ENCODE results near the gene SPATA20. TPM values are rescaled to one million over a fixed set of nuclear protein-coding genes. Genes with fewer than 3 reads are reported as not detected.

The SPATA20 gene
- total RNA-seq, 2 experiments from 2014 or later: 23.9 to 27.3 TPM

DNA sequence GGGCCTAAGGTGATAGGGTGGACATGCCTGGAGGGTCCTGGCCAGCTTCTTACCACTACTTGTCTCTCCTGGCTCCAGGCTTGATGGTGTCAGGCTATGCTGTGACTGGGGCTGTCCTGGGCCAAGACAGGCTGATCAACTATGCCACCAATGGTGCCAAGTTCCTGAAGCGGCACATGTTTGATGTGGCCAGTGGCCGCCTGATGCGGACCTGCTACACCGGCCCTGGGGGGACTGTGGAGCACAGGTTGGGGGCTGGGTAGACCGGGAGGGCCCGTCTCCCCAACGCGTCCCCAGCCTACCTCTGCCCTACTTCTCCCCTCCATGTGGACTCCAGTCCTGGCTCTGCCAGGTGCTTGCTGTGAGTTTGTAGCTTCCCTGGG lies 4.5 kb downstream of the SPATA20 start:
- CTCF ChIA-PET: interaction anchor here (1.1 to 2.2 kb wide), 5 partner anchors 9 to 75 kb away, joined by 4 to 5 read pairs (median 4); partner anchors contain the start of gene CACNA1G
- Mint-ChIP-seq H3K9me3 (ENCODE audit: insufficient read depth) (no peaks in the 10 kb centered on the region), H3K27me3 (ENCODE audit: low read depth) (no peaks in the 10 kb centered on the region), H3K4me1 (ENCODE audit: low read depth) (peaks cover 11% of the 10 kb centered on the region), H3K36me3 (ENCODE audit: low read depth) (no peaks in the 10 kb centered on the region), H3K4me3 (no peak overlapping the region), H3K27ac (no peak overlapping the region)
- ATAC-seq (no peak), DNase-seq (no peak)
- POLR2A ChIA-PET: no interaction called here

DNA sequence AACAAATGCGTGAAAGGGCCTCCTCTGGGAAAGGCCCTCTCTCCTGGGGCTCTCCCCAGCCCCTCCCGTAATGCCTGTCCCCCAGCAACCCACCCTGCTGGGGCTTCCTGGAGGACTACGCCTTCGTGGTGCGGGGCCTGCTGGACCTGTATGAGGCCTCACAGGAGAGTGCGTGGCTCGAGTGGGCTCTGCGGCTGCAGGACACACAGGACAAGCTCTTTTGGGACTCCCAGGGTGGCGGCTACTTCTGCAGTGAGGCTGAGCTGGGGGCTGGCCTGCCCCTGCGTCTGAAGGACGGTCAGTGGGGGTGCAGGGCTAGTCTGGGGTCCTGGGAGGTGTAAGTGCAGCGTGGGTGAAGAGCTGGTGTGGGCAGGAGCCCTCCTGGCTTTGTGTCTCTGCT lies 4.9 kb downstream of the SPATA20 start:
- H3K4me1 Mint-ChIP-seq (ENCODE audit: low read depth): peaks cover 7% of the 10 kb centered on the region
- ATAC-seq (no peak), DNase-seq (no peak)
- H3K9me3 Mint-ChIP-seq (ENCODE audit: insufficient read depth): no peaks in the 10 kb centered on the region
- POLR2A ChIA-PET: no interaction called here
- CTCF ChIA-PET: interaction anchor here (1.2 to 2.2 kb wide), 2 partner anchors 11 to 74 kb away, joined by 4 read pairs; no protein-coding TSS in a partner anchor
- no peaks in the 10 kb centered on the region for H3K36me3 Mint-ChIP-seq (ENCODE audit: low read depth)
- H3K27ac Mint-ChIP-seq: no peak overlapping the region
- no peaks in the 10 kb centered on the region for H3K27me3 Mint-ChIP-seq (ENCODE audit: low read depth)
- H3K4me3 Mint-ChIP-seq: no peak overlapping the region

GRCh38 chr17:50554201-50554600 lies 7.2 kb downstream of the SPATA20 start:
- ChIA-PET POLR2A (no interaction called here), CTCF (no interaction called here)
- H3K9me3 Mint-ChIP-seq (ENCODE audit: insufficient read depth): no peaks in the 10 kb centered on the region
- H3K4me1 Mint-ChIP-seq (ENCODE audit: low read depth): peaks cover 2% of the 10 kb centered on the region
- H3K27ac Mint-ChIP-seq: no peak overlapping the region
- no peaks in the 10 kb centered on the region for H3K36me3 Mint-ChIP-seq (ENCODE audit: low read depth)
- ATAC-seq: no peak
- no peak overlapping the region for H3K4me3 Mint-ChIP-seq
- H3K27me3 Mint-ChIP-seq (ENCODE audit: low read depth): peaks cover 19% of the 10 kb centered on the region
- no peak for DNase-seq

GRCh38 chr17:50556803-50557202 lies 9.8 kb downstream of the SPATA20 start:
- POLR2A ChIA-PET: no interaction called here
- DNase-seq (no peak), ATAC-seq (no peak)
- CTCF ChIA-PET: interaction anchor here (1.4 kb wide), 1 partner anchor 14 kb away, joined by 3 read pairs; no protein-coding TSS in a partner anchor
- Mint-ChIP-seq H3K4me1 (ENCODE audit: low read depth) (peaks cover 12% of the 10 kb centered on the region), H3K4me3 (no peak overlapping the region), H3K36me3 (ENCODE audit: low read depth) (no peaks in the 10 kb centered on the region), H3K27me3 (ENCODE audit: low read depth) (peaks cover 29% of the 10 kb centered on the region), H3K27ac (no peak overlapping the region), H3K9me3 (ENCODE audit: insufficient read depth) (no peaks in the 10 kb centered on the region)

- H3K9me3 Mint-ChIP-seq (ENCODE audit: insufficient read depth): no peaks in the 10 kb centered on the region
- POLR2A ChIA-PET: no interaction called here
- CTCF ChIA-PET: no interaction called here
- H3K4me1 Mint-ChIP-seq (ENCODE audit: low read depth): peaks cover 17% of the 10 kb centered on the region
- no peak overlapping the region for H3K4me3 Mint-ChIP-seq
- no peaks in the 10 kb centered on the region for H3K36me3 Mint-ChIP-seq (ENCODE audit: low read depth)
- H3K27me3 Mint-ChIP-seq (ENCODE audit: low read depth): peaks cover 35% of the 10 kb centered on the region
- no peak overlapping the region for H3K27ac Mint-ChIP-seq
- DNase-seq (no peak), ATAC-seq (no peak)
These were observed 10.7 kb downstream of the SPATA20 start for GRCh38 chr17:50557630-50558029.

GRCh38 chr17:50558091-50558490 lies 11.1 kb downstream of the SPATA20 start:
- H3K4me3 Mint-ChIP-seq: no peak overlapping the region
- H3K27ac Mint-ChIP-seq: no peak overlapping the region

GRCh38 chr17:50558581-50558940 lies 11.6 kb downstream of the SPATA20 start:
- Mint-ChIP-seq H3K9me3 (ENCODE audit: insufficient read depth) (no peaks in the 10 kb centered on the region), H3K4me3 (no peak overlapping the region), H3K4me1 (ENCODE audit: low read depth) (peaks cover 17% of the 10 kb centered on the region), H3K36me3 (ENCODE audit: low read depth) (no peaks in the 10 kb centered on the region), H3K27ac (no peak overlapping the region), H3K27me3 (ENCODE audit: low read depth) (peaks cover 42% of the 10 kb centered on the region)
- ChIA-PET POLR2A (no interaction called here), CTCF (no interaction called here)
- DNase-seq (no peak), ATAC-seq (no peak)

More at GRCh38 chr17:50558091-50558490, 11.1 kb downstream of the SPATA20 start:
- no peaks in the 10 kb centered on the region for H3K9me3 Mint-ChIP-seq (ENCODE audit: insufficient read depth)
- CTCF ChIA-PET: no interaction called here
- POLR2A ChIA-PET: no interaction called here
- H3K4me1 Mint-ChIP-seq (ENCODE audit: low read depth): peaks cover 17% of the 10 kb centered on the region
- DNase-seq: no peak
- peaks cover 38% of the 10 kb centered on the region for H3K27me3 Mint-ChIP-seq (ENCODE audit: low read depth)
- H3K36me3 Mint-ChIP-seq (ENCODE audit: low read depth): no peaks in the 10 kb centered on the region
- ATAC-seq: no peak

DNA sequence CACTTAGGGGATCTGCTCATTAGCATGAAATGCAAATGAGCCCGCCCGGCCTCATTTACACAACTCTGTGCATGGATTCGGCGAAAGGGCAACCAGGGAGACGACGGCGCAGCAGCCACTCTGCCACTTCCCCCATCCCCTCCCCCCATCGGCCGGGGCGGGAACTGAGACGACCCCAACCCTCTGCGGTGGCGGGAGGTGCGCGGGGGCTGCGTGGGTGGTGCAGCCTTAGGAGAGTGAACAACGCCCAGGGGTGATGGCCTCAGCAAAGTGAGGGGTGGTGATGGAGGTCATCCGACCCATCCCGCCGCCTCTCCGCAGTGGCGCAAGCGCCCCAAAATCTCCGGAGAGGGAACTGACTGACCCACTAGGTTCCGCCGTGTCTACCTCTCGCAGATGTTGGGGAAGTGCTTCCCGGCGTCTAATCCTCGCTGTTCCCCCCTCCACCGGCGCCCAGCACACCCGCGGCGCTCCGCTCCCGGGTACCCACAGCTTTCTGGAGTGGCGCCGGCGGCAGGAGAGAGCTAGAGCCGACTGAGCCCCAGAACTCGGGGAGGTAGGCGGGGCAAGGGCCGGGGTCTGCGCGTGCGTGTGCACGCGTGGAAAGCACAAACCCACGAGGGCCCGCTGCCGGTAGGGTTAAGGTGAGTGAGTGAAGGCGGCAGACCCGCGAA lies 12.1 kb downstream of the SPATA20 start:
- no peak overlapping the region for H3K27ac Mint-ChIP-seq
- ChIA-PET CTCF (interaction anchor here (1.3 kb wide), 1 partner anchor 17 kb away, joined by 4 read pairs; no protein-coding TSS in a partner anchor), POLR2A (interaction anchor here (1.2 kb wide), 1 partner anchor 149 kb away, joined by 3 read pairs; no protein-coding TSS in a partner anchor)
- DNase-seq (no peak), ATAC-seq (no peak)
- no peaks in the 10 kb centered on the region for H3K9me3 Mint-ChIP-seq (ENCODE audit: insufficient read depth)
- H3K4me3 Mint-ChIP-seq: no peak overlapping the region
- peaks cover 17% of the 10 kb centered on the region for H3K4me1 Mint-ChIP-seq (ENCODE audit: low read depth)
- H3K36me3 Mint-ChIP-seq (ENCODE audit: low read depth): no peaks in the 10 kb centered on the region
- H3K27me3 Mint-ChIP-seq (ENCODE audit: low read depth): peaks cover 48% of the 10 kb centered on the region

DNA sequence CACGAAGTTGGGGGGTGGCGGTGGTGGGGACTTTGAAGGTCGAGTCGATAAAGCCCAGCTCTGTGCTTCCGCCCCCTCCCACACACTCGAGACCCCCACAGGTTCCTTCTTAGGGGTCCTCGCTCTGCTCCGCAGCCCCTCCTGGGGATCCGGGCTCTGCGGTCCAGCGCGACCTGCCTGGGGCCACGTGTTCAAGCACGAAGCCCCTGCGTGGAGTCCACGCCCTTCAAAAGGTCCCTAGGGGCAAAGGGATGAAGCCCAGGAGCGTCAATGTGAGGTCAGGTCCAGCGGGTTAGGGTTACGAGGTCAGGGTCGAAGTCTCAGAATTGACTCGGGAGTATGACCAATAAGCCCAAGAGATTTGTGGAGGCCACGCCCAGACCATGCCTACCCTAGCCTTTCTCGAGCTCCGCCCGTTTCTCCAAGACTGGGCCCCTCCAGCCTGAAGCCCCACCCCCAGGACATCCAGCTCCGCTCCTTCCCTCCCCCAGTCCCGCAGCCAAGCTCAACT lies 12.8 kb downstream of the SPATA20 start:
- Mint-ChIP-seq H3K36me3 (ENCODE audit: low read depth) (no peaks in the 10 kb centered on the region), H3K4me1 (ENCODE audit: low read depth) (peaks cover 17% of the 10 kb centered on the region), H3K27me3 (ENCODE audit: low read depth) (peaks cover 53% of the 10 kb centered on the region), H3K9me3 (ENCODE audit: insufficient read depth) (no peaks in the 10 kb centered on the region), H3K4me3 (peak overlapping the region; percentile 56), H3K27ac (no peak overlapping the region)
- ATAC-seq (peak; percentile 15), DNase-seq (peak; percentile 48)
- CTCF ChIA-PET: interaction anchor here (1.1 to 1.3 kb wide), 2 partner anchors 9 to 18 kb away, joined by 4 to 5 read pairs; no protein-coding TSS in a partner anchor
- POLR2A ChIA-PET: interaction anchor here (1.2 kb wide), 1 partner anchor 149 kb away, joined by 3 read pairs; no protein-coding TSS in a partner anchor

DNA sequence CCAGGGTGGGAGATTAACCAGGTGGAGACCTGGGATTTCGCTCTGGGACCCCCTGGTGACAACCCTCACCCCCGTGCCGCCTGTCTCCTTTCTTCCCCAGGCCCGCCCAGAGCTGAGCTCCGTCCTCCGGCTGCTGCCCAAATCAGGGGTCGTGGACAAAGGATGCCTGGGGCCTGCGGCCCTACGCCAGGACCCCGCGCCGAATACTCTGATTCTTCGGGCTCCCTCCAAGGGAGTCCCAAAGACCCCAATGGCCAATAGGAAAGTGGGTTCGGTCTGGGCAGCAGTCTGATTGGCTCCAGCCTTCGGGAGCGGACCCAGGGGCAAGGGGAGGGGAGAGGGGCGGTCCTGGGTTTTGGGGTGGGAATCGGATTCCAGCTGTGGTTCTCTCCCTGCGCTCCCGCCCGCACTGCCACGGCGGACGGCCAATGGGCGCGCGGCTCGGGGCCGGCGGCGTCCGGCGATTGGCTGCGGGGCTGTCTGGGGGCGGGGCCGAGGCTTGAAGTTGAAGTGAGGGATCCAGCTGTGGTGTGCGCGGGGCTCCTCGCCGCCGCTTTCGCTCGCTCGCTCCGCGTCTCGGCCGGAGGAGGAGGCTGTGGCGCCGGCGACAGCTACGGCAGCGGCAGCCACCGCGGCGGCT lies 13.3 kb downstream of the SPATA20 start, which contains the start of gene CACNA1G:
Gene CACNA1G, plus strand, starts transcription at position 531 of the 640 bp plus-strand sequence. CDS start 745 bp downstream, outside the sequence.
- no peak within 1 kb of the TSS for H3K27ac Mint-ChIP-seq
- CTCF ChIA-PET: interaction anchor here (1.1 to 1.3 kb wide), 2 partner anchors 10 to 18 kb away, joined by 4 to 5 read pairs; no protein-coding TSS in a partner anchor
- POLR2A ChIA-PET: interaction anchor here (1.2 kb wide), 1 partner anchor 148 kb away, joined by 3 read pairs; no protein-coding TSS in a partner anchor
- peak within 1 kb of the TSS; percentile 56 for H3K4me3 Mint-ChIP-seq
- H3K9me3 Mint-ChIP-seq (ENCODE audit: insufficient read depth): no peaks in the 10 kb centered on the region
- H3K36me3 Mint-ChIP-seq (ENCODE audit: low read depth): no peaks in the 10 kb centered on the region
- ATAC-seq (peak; percentile 93), DNase-seq (peak; percentile 89)
- peaks cover 58% of the 10 kb centered on the region for H3K27me3 Mint-ChIP-seq (ENCODE audit: low read depth)
- peaks cover 19% of the 10 kb centered on the region for H3K4me1 Mint-ChIP-seq (ENCODE audit: low read depth)

DNA sequence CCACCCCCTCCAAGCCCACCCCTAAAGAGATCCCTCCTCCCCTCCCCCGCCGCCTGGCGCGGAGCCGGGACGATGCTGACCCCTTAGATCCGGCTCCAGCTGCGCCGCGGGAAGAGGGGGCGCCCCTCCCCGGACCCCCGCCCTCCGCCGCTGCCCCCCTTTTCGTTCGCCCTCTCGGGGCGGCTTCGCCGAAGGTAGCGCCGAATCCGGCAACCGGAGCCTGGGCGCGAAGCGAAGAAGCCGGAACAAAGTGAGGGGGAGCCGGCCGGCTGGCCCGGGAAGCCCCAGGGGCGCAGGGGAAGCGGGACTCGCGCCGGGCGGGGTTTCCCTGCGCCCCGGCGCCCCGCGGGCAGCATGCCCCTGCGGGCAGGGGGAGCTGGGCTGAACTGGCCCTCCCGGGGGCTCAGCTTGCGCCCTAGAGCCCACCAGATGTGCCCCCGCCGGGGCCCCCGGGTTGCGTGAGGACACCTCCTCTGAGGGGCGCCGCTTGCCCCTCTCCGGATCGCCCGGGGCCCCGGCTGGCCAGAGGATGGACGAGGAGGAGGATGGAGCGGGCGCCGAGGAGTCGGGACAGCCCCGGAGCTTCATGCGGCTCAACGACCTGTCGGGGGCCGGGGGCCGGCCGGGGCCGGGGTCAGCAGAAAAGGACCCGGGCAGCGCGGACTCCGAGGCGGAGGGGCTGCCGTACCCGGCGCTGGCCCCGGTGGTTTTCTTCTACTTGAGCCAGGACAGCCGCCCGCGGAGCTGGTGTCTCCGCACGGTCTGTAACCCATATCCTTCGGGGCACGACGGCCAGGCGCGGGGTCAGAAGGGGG lies 14.2 kb downstream of the SPATA20 start:
- DNase-seq: no peak
- CTCF ChIA-PET: interaction anchor here (0.7 to 1.1 kb wide), 2 partner anchors 10 to 65 kb away, joined by 3 to 5 read pairs; no protein-coding TSS in a partner anchor
- POLR2A ChIA-PET: no interaction called here

More for the DNA sequence above, 14.2 kb downstream of the SPATA20 start:
- Mint-ChIP-seq H3K36me3 (ENCODE audit: low read depth) (no peaks in the 10 kb centered on the region), H3K9me3 (ENCODE audit: insufficient read depth) (no peaks in the 10 kb centered on the region), H3K27me3 (ENCODE audit: low read depth) (peaks cover 63% of the 10 kb centered on the region), H3K4me1 (ENCODE audit: low read depth) (peaks cover 19% of the 10 kb centered on the region), H3K4me3 (no peak overlapping the region), H3K27ac (no peak overlapping the region)
- ATAC-seq: no peak
